Heart right ventricle (tissue), 16 donors: Measurements from ENCODE around the gene CRIP2. TPM values are rescaled to one million over a fixed set of nuclear protein-coding genes. Genes with fewer than 3 reads are reported as not detected.

Experiments used
- ATAC-seq, 8 donors: fragments of 200-7000 bp; cut with Tn5 transposase; one replicate each; pipeline ENCODE4 v1.9.1; 2020; ENCODE audit warnings: mild to moderate bottlenecking in 8 of 8, moderate library complexity in 8 of 8, moderate number of reproducible peaks in 1 of 8
- DNase-seq, 2 donors: peaks; one replicate each; pipeline ENCODE4 v3.0.0-alpha.2; 2020
- H3K27ac ChIP-seq, 10 donors: fragments of 200-600 bp; sonication (generic) in 2 of 10; one replicate each; pipeline versions ENCODE4 v1.5.0 to v1.8.0; 2020 to 2022; ENCODE audit warnings: mild to moderate bottlenecking in 3 of 10
- H3K27me3 ChIP-seq, 7 donors: fragments of 200-600 bp; one replicate each; pipeline ENCODE4 v1.8.0; 2021 to 2022; ENCODE audit warnings: mild to moderate bottlenecking in 2 of 7
- H3K36me3 ChIP-seq, 9 donors: fragments of 200-600 bp; sonication (generic) in 1 of 9; one replicate each; pipeline versions ENCODE4 v1.5.0 to v1.8.0; 2020 to 2022; ENCODE audit warnings: mild to moderate bottlenecking in 2 of 9
- H3K4me1 ChIP-seq, 9 donors: fragments of 200-600 bp; sonication (generic) in 1 of 9; one replicate each; pipeline versions ENCODE4 v1.5.0 to v1.8.0; 2020 to 2022; ENCODE audit warnings: mild to moderate bottlenecking in 4 of 9
- H3K4me3 ChIP-seq, 10 donors: fragments of 200-600 bp; sonication (generic) in 2 of 10; one replicate each; pipeline versions ENCODE4 v1.5.0 to v1.8.0; 2020 to 2022; ENCODE audit warnings: mild to moderate bottlenecking in 7 of 10, moderate library complexity in 2 of 10
- H3K9me3 ChIP-seq, 11 donors: fragments of 200-600 bp in 10 of 11; sonication (generic) in 2 of 11; one replicate each; pipeline versions ENCODE4 v1.5.0 to v1.8.0; 2013 to 2022; ENCODE audit warnings: mild to moderate bottlenecking in 2 of 11, control low read depth in 1 of 11, moderate library complexity in 1 of 11
- WGBS, 2 donors: extraction: QIAGEN DNeasy Blood & Tissue Kit; methylation state at CpG; one replicate each; pipeline ENCODE4 v1.1.7; 2013; ENCODE audit warnings: inconsistent platforms in 1 of 2; 5-methylcytosine and 5-hydroxymethylcytosine counted together
- intact Hi-C, 10 donors: fragments of 100-400 bp; cut with DNase I; formaldehyde crosslinking; loops; one replicate each; pipeline versions ENCODE4 v1.11.1 to v1.14.2; 2022
- polyA plus RNA-seq, 2 donors: library from polyadenylated mRNA; stranded (reverse); fragments of 200-250 nt; gene quantifications; one replicate each; pipeline ENCODE4 v1.2.3, GENCODE V29; 2013
- total RNA-seq, 10 donors: library from RNA; stranded (reverse); fragmentation: NEBNext Ultra II Directional in 3 of 10; extraction: Animal tissue kit (Norgen Biotek cat#: 25700) in 3 of 10; gene quantifications; one replicate each; pipeline versions ENCODE4 v1.2.1 to v1.2.4, GENCODE V29; 2021 to 2023
- TF ChIP-seq, protein P1 (sequence below), 9 donors: fragments of 200-600 bp; sonication (generic) in 2 of 9; IDR thresholded peaks; one replicate each; pipeline versions ENCODE4 v1.5.0 to v1.8.0; 2021 to 2022; ENCODE audit warnings: antibody characterized with exemption in 9 of 9, mild to moderate bottlenecking in 5 of 9, moderate library complexity in 1 of 9
- donor health status: Arrhythmogenic right ventricular cardiomyopathy.
- donor health status: ischemic (EF 13 %, LVEDD 7.1; RV severe dilation, severe dysfunction).
- donor health status: healthy with polysubstance abuse.
- donor health status: DM: no; HTN: yes; CAD: no.
- donor health status: DM: no; HTN: no; CAD: no.
- donor health status: ischemic (EF 25% LVEDD 6.9; RV normal size, moderate dysfunction).
- donor health status: ischemic (EF 25% LVEDD 5.7; RV mildly dilated, moderate dysfunction).
- donor health status: healthy.
- donor health status: DM: yes; HTN: yes; CAD: no.
- donor health status: Ischemic cardiomyopathy.
- donor health status: ischemic (EF 35%, LVEDD 5.7; RV mildly dilated, moderate dysfunction).
- donor health status: nonischemic (EF 11% LVEDD 7.7; RV severe dilation, severe dysfunction).
- donor health status: DM: yes; HTN: yes; CAD: no.
- donor health status: PGD.
- donor health status: ischemic (EF 29% LVEDD 5.4; RV normal size, mild dysfunction).
- donor health status: nonischemic (EF 23%, LVEDD 6.1; RV moderate dilation, normal function).

The CRIP2 gene
- total and polyA plus RNA-seq, 12 donors = 731 to 1,223 (median 927) TPM

DNA sequence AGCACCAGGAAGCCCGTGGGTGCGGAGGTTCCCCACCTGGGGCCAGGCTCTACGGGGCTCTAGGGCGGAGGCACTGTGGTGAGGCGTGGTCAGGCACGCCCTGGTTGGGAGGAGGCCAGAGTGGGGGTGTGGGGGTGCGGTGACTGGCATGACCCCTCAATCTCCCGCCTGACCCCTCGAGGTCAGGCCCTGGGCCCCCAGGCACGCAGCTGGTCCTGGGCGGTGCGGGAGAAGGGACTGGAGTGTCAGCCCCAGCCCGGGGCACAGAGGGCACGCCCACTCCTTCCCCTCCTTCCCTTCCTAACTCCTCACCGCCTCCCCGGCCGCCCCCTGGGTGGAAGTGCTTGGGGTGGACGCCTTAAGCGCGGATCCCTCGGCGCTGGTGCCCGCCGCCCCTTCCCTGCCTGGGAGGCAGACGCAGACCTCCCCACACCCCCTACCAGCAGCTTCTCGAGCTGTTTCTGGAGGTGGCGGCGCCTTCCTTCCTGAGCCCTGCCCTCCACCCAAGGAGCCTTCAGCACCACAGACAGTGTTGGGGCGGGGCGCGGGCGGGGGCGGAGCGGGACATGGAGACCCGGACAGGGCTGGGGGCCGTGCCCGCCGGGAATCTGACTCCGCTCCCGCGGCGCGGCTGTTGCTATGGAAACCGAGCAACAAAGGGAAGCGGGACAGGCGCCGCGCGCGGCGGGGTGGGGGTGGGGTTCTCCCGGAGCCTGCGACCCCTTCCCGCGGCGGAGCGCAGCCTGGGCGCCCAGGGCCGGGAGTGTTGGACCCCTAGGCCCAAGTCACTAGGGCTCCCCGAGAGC, 741 bp upstream of the CRIP2 start:
- Histone ChIP-seq H3K36me3 (peaks cover 0 to 19% (median 0%) of the 10 kb centered on the region in 9 donors), H3K9me3 (no peaks in the 10 kb centered on the region), H3K4me3 (peak overlapping the region; percentile 49 to 100 (median 66)), H3K4me1 (peaks cover 46 to 78% (median 76%) of the 10 kb centered on the region in 9 donors), H3K27me3 (peaks cover 0 to 47% (median 0%) of the 10 kb centered on the region in 7 donors), H3K27ac (peak overlapping the region; percentile 80 to 100 (median 100))
- DNase-seq (peak; percentile 98), ATAC-seq (peak; percentile 35 to 63 (median 48))
- 2% methylated on average over 57 to 60 of the region's 60 CpGs for WGBS, 2 donors
- TF ChIP-seq, protein P1, sequence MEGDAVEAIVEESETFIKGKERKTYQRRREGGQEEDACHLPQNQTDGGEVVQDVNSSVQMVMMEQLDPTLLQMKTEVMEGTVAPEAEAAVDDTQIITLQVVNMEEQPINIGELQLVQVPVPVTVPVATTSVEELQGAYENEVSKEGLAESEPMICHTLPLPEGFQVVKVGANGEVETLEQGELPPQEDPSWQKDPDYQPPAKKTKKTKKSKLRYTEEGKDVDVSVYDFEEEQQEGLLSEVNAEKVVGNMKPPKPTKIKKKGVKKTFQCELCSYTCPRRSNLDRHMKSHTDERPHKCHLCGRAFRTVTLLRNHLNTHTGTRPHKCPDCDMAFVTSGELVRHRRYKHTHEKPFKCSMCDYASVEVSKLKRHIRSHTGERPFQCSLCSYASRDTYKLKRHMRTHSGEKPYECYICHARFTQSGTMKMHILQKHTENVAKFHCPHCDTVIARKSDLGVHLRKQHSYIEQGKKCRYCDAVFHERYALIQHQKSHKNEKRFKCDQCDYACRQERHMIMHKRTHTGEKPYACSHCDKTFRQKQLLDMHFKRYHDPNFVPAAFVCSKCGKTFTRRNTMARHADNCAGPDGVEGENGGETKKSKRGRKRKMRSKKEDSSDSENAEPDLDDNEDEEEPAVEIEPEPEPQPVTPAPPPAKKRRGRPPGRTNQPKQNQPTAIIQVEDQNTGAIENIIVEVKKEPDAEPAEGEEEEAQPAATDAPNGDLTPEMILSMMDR (IDR thresholded peaks at IDR 0.05) = peak in 1 of 9 donors; percentile 5
- intact Hi-C loops = no loop called here

DNA sequence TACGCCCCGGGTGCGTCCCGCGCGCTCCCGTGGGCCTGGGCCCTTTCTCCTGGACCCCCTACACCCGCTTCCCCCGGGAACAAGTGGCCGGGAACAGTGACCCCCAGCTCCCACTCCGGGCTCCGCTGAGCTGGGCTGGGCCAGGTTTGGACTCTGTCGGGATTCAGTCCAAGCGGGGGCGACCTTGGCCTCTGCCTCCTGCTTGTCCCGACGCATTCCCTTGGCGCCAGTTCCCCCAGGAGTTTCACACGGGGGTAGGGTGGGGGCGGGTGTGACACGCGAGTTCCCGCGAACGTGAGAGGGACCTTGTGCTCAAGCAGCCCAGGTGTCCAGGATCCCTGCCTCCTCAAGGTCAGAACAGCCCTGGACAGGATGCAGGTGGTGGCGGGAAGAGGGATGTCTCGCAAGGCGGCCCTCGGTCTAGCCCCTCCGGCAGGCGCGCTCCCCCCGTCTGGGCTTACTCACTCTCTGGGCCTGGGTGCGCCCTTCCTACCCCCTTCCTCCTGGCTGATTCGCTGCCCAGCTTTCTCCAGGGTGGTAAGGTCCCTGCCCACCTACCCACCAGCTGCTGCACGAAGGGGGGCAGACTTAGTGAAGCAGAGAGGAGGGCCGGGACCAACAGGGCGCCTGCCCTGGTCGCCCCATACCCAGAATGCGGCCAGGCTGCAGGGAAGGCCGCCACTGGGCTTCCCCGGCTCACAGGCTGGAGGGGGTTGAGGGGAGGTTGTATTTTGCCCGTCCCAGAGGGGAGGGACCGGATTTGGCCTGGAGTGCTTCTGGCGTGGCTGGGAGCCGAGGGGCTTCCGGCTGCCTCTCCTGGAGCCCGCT, 862 bp downstream of the CRIP2 start:
- Histone ChIP-seq H3K4me3 (peak overlapping the region; percentile 67 to 100 (median 98)), H3K4me1 (peaks cover 37 to 78% (median 72%) of the 10 kb centered on the region in 9 donors), H3K27ac (peak overlapping the region; percentile 92 to 100 (median 100)), H3K9me3 (no peaks in the 10 kb centered on the region), H3K36me3 (peaks cover 0 to 26% (median 5%) of the 10 kb centered on the region in 9 donors), H3K27me3 (peaks cover 0 to 62% (median 0%) of the 10 kb centered on the region in 7 donors)
- 2% methylated on average over 44 to 48 of the region's 48 CpGs for WGBS, 2 donors
- intact Hi-C loops = no loop called here
- ATAC-seq = peak in 7 of 8 donors; percentile 0 to 43 (median 20)
- DNase-seq = peak; percentile 79 to 80
- TF ChIP-seq, protein P1 (IDR thresholded peaks at IDR 0.05) = no peak

DNA sequence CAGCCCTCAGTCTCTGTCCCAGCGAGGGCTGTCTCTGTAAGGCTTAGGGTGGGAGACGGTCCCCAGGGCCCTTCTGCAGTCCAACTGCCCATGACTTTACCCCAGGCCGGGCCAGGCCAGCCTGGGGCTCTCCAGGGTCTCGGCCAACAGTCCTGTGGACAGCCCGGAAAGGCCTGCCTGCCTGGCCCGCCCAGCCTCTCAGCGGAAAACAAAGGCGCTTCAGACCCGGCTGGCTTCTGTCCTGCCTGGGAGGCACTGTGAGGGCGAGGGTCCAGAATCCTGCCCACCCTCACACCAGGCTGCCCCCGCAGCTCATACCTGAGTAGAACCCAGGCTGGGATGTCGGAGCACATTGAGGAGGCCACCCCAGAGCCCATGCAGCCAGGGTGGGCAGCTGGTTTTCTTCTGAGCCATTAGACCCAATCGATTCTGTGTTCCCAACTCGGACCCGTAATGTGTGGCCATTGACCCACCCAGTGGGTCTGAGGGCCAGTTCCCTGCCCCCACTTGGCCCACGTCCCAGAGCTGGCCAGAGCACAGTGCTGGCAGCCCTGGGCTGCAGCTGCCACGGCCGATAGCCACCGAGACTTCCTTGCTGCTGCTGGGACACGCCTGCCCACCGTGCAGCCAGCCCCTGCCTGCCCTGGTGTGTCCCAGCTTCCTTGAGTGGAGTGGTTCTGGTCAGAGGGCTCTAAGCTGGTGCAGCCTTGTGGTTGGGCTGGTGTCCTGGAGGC, 1.6 kb downstream of the CRIP2 start:
- peak overlapping the region; percentile 92 to 100 (median 100) for H3K27ac ChIP-seq
- intact Hi-C loops = no loop called here
- H3K4me1 ChIP-seq = peaks cover 39 to 78% (median 72%) of the 10 kb centered on the region in 9 donors
- TF ChIP-seq, protein P1 (IDR thresholded peaks at IDR 0.05) = no peak
- DNase-seq = peak; percentile 70 to 84
- 5 to 7% methylated on average over 20 to 21 of the region's 21 CpGs for WGBS, 2 donors
- peak overlapping the region; percentile 67 to 100 (median 98) for H3K4me3 ChIP-seq
- H3K36me3 ChIP-seq = peaks cover 0 to 29% (median 5%) of the 10 kb centered on the region in 9 donors
- peaks cover 0 to 62% (median 0%) of the 10 kb centered on the region in 7 donors for H3K27me3 ChIP-seq
- H3K9me3 ChIP-seq = no peaks in the 10 kb centered on the region
- ATAC-seq = peak in 7 of 8 donors; percentile 3 to 20 (median 8)
